ENCODE measurements around the gene GSTT2B. TPM values are rescaled to one million over a fixed set of nuclear protein-coding genes. Genes with fewer than 3 reads are reported as not detected.
"Not testable (repeated sequence)": the region's sequence is repeated elsewhere in the genome, so short reads cannot be mapped to it uniquely, and the experiment has no call there.

The GSTT2B gene
- polyA plus RNA-seq (2013, experiment 1 of 2): 0.92 TPM
- 0.80 TPM for polyA plus RNA-seq (2013, experiment 2 of 2)

- not testable (repeated sequence) for H4K8ac ChIP-seq (ENCODE audit: low read depth, low read length); H3K9ac ChIP-seq (ENCODE audit: low read depth, low read length, poor library complexity); H3K27me3 ChIP-seq (ENCODE audit: control insufficient read depth in 3 of 3, insufficient read depth in 3 of 3, low read depth in 1 of 3, low read length in 3 of 3); H2AK5ac ChIP-seq (ENCODE audit: low read depth, low read length); H2AFZ ChIP-seq (ENCODE audit: low read length); H3K4me3 ChIP-seq (ENCODE audit: low read length in 2 of 2); DNase-seq (ENCODE audit: low spot score); H3K4ac ChIP-seq (ENCODE audit: low read length); H3K27ac ChIP-seq (replicated peaks; ENCODE audit: low read length); H2BK15ac ChIP-seq (ENCODE audit: low read length); H3K14ac ChIP-seq (ENCODE audit: low read length); H2BK120ac ChIP-seq (ENCODE audit: low read depth, low read length); H3K4me2 ChIP-seq (ENCODE audit: insufficient read depth, low read length, poor library complexity, severe bottlenecking); H3K9me3 ChIP-seq (replicated peaks in 1 of 2; ENCODE audit: control insufficient read depth in 2 of 2, insufficient read depth in 1 of 2, low read depth in 1 of 2, low read length in 2 of 2); H3K36me3 ChIP-seq (replicated peaks in 1 of 2; ENCODE audit: control insufficient read depth in 2 of 2, insufficient read depth in 2 of 2, low read length in 2 of 2); H3K79me1 ChIP-seq (ENCODE audit: low read depth, low read length); H3K18ac ChIP-seq (ENCODE audit: low read length); H2BK5ac ChIP-seq (ENCODE audit: low read length); H3K4me1 ChIP-seq (ENCODE audit: control insufficient read depth in 2 of 2, insufficient read depth in 1 of 2, low read depth in 1 of 2, low read length in 2 of 2); H4K91ac ChIP-seq (ENCODE audit: low read depth, low read length, poor library complexity); H3K23ac ChIP-seq (ENCODE audit: low read depth, low read length, poor library complexity); H2BK12ac ChIP-seq (ENCODE audit: low read length)
- WGBS, 2 donors (ENCODE audit: extremely low coverage in 2 of 2, insufficient read length in 2 of 2, insufficient replicate concordance in 1 of 2): no CpG with 5 or more reads among the region's 43 CpGs
Measured at GRCh38 chr22:23961084-23961771, at the start of gene GSTT2B. Gene GSTT2B, minus strand, starts transcription at chr22:23961195. Its CDS starts 64 bp downstream, at chr22:23961131.

- no peak overlapping the region for H2BK15ac ChIP-seq (ENCODE audit: low read length)
- H3K23ac ChIP-seq (ENCODE audit: low read depth, low read length, poor library complexity): no peak overlapping the region
- H2BK12ac ChIP-seq (ENCODE audit: low read length): no peak overlapping the region
- no peak overlapping the region for H4K8ac ChIP-seq (ENCODE audit: low read depth, low read length)
- H3K4me2 ChIP-seq (ENCODE audit: insufficient read depth, low read length, poor library complexity, severe bottlenecking): no peak overlapping the region
- DNase-seq (ENCODE audit: low spot score): no peak
- H3K18ac ChIP-seq (ENCODE audit: low read length): no peak overlapping the region
- H4K91ac ChIP-seq (ENCODE audit: low read depth, low read length, poor library complexity): no peak overlapping the region
- WGBS, 2 donors (ENCODE audit: extremely low coverage in 2 of 2, insufficient read length in 2 of 2, insufficient replicate concordance in 1 of 2): no CpG with 5 or more reads among the region's 2 CpGs
- H2BK120ac ChIP-seq (ENCODE audit: low read depth, low read length): no peak overlapping the region
- H3K79me1 ChIP-seq (ENCODE audit: low read depth, low read length): peaks cover 6% of the 10 kb centered on the region
- no peak overlapping the region for H3K14ac ChIP-seq (ENCODE audit: low read length)
- no peak overlapping the region for H2BK5ac ChIP-seq (ENCODE audit: low read length)
- no peak overlapping the region for H2AFZ ChIP-seq (ENCODE audit: low read length)
- peaks cover 0 to 4% of the 10 kb centered on the region in 2 donors for H3K36me3 ChIP-seq (replicated peaks in 1 of 2; ENCODE audit: control insufficient read depth in 2 of 2, insufficient read depth in 2 of 2, low read length in 2 of 2)
- peaks cover 0 to 17% (median 0%) of the 10 kb centered on the region in 3 experiments for H3K27me3 ChIP-seq (ENCODE audit: control insufficient read depth in 3 of 3, insufficient read depth in 3 of 3, low read depth in 1 of 3, low read length in 3 of 3)
- H2AK5ac ChIP-seq (ENCODE audit: low read depth, low read length): no peak overlapping the region
- no peak overlapping the region for H3K4me3 ChIP-seq (ENCODE audit: low read length in 2 of 2)
- peaks cover 3 to 9% of the 10 kb centered on the region in 2 donors for H3K4me1 ChIP-seq (ENCODE audit: control insufficient read depth in 2 of 2, insufficient read depth in 1 of 2, low read depth in 1 of 2, low read length in 2 of 2)
- peaks cover 0 to 8% of the 10 kb centered on the region in 2 donors for H3K9me3 ChIP-seq (replicated peaks in 1 of 2; ENCODE audit: control insufficient read depth in 2 of 2, insufficient read depth in 1 of 2, low read depth in 1 of 2, low read length in 2 of 2)
- no peak overlapping the region for H3K4ac ChIP-seq (ENCODE audit: low read length)
- H3K9ac ChIP-seq (ENCODE audit: low read depth, low read length, poor library complexity): no peak overlapping the region
- H3K27ac ChIP-seq (replicated peaks; ENCODE audit: low read length): no peak overlapping the region
Measured at GRCh38 chr22:24010018-24010391, 49.0 kb upstream of the GSTT2B start.

- no peak for DNase-seq (ENCODE audit: low spot score)
- no peak overlapping the region for H2BK5ac ChIP-seq (ENCODE audit: low read length)
- peaks cover 0 to 21% (median 0%) of the 10 kb centered on the region in 3 experiments for H3K27me3 ChIP-seq (ENCODE audit: control insufficient read depth in 3 of 3, insufficient read depth in 3 of 3, low read depth in 1 of 3, low read length in 3 of 3)
- H3K4me3 ChIP-seq (ENCODE audit: low read length in 2 of 2): no peak overlapping the region
- no peak overlapping the region for H4K8ac ChIP-seq (ENCODE audit: low read depth, low read length)
- no peak overlapping the region for H2BK12ac ChIP-seq (ENCODE audit: low read length)
- no peak overlapping the region for H3K18ac ChIP-seq (ENCODE audit: low read length)
- WGBS, 2 donors (ENCODE audit: extremely low coverage in 2 of 2, insufficient read length in 2 of 2, insufficient replicate concordance in 1 of 2): no CpG with 5 or more reads among the region's 7 CpGs
- H3K14ac ChIP-seq (ENCODE audit: low read length): no peak overlapping the region
- H2AFZ ChIP-seq (ENCODE audit: low read length): peak overlapping the region; percentile 27
- H3K9ac ChIP-seq (ENCODE audit: low read depth, low read length, poor library complexity): no peak overlapping the region
- no peak overlapping the region for H4K91ac ChIP-seq (ENCODE audit: low read depth, low read length, poor library complexity)
- no peak overlapping the region for H3K23ac ChIP-seq (ENCODE audit: low read depth, low read length, poor library complexity)
- H3K4me2 ChIP-seq (ENCODE audit: insufficient read depth, low read length, poor library complexity, severe bottlenecking): no peak overlapping the region
- H3K4ac ChIP-seq (ENCODE audit: low read length): no peak overlapping the region
- no peak overlapping the region for H2BK15ac ChIP-seq (ENCODE audit: low read length)
- no peak overlapping the region for H2AK5ac ChIP-seq (ENCODE audit: low read depth, low read length)
- no peaks in the 10 kb centered on the region for H3K36me3 ChIP-seq (replicated peaks in 1 of 2; ENCODE audit: control insufficient read depth in 2 of 2, insufficient read depth in 2 of 2, low read length in 2 of 2)
- H3K9me3 ChIP-seq (replicated peaks in 1 of 2; ENCODE audit: control insufficient read depth in 2 of 2, insufficient read depth in 1 of 2, low read depth in 1 of 2, low read length in 2 of 2): peaks cover 0 to 8% of the 10 kb centered on the region in 2 donors
- no peak overlapping the region for H3K27ac ChIP-seq (replicated peaks; ENCODE audit: low read length)
- no peak overlapping the region for H2BK120ac ChIP-seq (ENCODE audit: low read depth, low read length)
- peaks cover 6% of the 10 kb centered on the region for H3K79me1 ChIP-seq (ENCODE audit: low read depth, low read length)
- H3K4me1 ChIP-seq (ENCODE audit: control insufficient read depth in 2 of 2, insufficient read depth in 1 of 2, low read depth in 1 of 2, low read length in 2 of 2): peaks cover 3 to 9% of the 10 kb centered on the region in 2 donors
Measured at GRCh38 chr22:24009227-24010017, 48.4 kb upstream of the GSTT2B start.

Measured in neuronal stem cell (in vitro differentiated cells).